CD4-positive, alpha-beta T cell (primary cell): ENCODE results near the gene LSM6. TPM values are rescaled to one million over a fixed set of nuclear protein-coding genes. Genes with fewer than 3 reads are reported as not detected.

Experiments
- ATAC-seq: fragments of 200-7000 bp; cut with Tn5 transposase; one replicate; pipeline ENCODE4 v1.10.0; 2022; ENCODE audit warnings: mild to moderate bottlenecking; ENCODE audit not compliant: poor library complexity
- CTCF ChIA-PET: fragments of 350-600 bp; sonication (Branson Sonifier 250); formaldehyde crosslinking; loops from one replicate; lab custom pipeline; 2021; ENCODE audit warnings: antibody characterized with exemption, inconsistent platforms; lab: Charles Lee
- POLR2A ChIA-PET: fragments of 350-600 bp; sonication (Branson Sonifier 250); formaldehyde crosslinking; loops from one replicate; lab custom pipeline; 2021; ENCODE audit warnings: antibody characterized with exemption, inconsistent platforms; lab: Charles Lee
- DNase-seq, 14 experiments: peaks; one replicate each; pipeline ENCODE4 v3.0.0-alpha.2; 2013 to 2020; ENCODE audit warnings: mixed read lengths in 2 of 14
- H3K27ac ChIP-seq, 2 donors: one replicate each; pipeline versions ENCODE4 v1.5.1 to v1.7.0; 2013; ENCODE audit warnings: low read length in 2 of 2, low read depth in 1 of 2, mild to moderate bottlenecking in 1 of 2
- H3K27me3 ChIP-seq, 2 experiments: 1 replicate in 1 of 2; 2 replicates in 1 of 2; pipeline versions ENCODE4 v1.6.1 to v1.7.0; 2013; ENCODE audit warnings: low read length in 2 of 2, control low read depth in 1 of 2, mild to moderate bottlenecking in 1 of 2, moderate library complexity in 1 of 2; ENCODE audit not compliant: insufficient read depth in 2 of 2, control insufficient read depth in 1 of 2
- H3K36me3 ChIP-seq: one replicate; pipeline ENCODE4 v1.6.1; 2013; ENCODE audit warnings: low read length, control low read depth; ENCODE audit not compliant: insufficient read depth
- H3K4me1 ChIP-seq: one replicate; pipeline ENCODE4 v1.6.1; 2013; ENCODE audit warnings: low read length, control low read depth; ENCODE audit not compliant: insufficient read depth
- H3K4me3 ChIP-seq: one replicate; pipeline ENCODE4 v1.5.1; 2013; ENCODE audit warnings: mild to moderate bottlenecking, low read length, moderate library complexity
- H3K9me3 ChIP-seq, 2 experiments: 1 replicate in 1 of 2; 2 replicates in 1 of 2; pipeline versions ENCODE4 v1.6.1 to v1.7.0; 2013; ENCODE audit warnings: low read length in 2 of 2, mild to moderate bottlenecking in 2 of 2, control low read depth in 1 of 2, moderate library complexity in 1 of 2; ENCODE audit not compliant: control insufficient read depth in 1 of 2, insufficient read depth in 1 of 2
- H3K27ac Mint-ChIP-seq: one replicate; pipeline ENCODE4 v1.8.0; 2020; ENCODE audit warnings: mixed read lengths
- H3K27me3 Mint-ChIP-seq: one replicate; pipeline ENCODE4 v1.8.0; 2021; ENCODE audit warnings: mixed read lengths
- H3K36me3 Mint-ChIP-seq: one replicate; pipeline ENCODE4 v1.8.0; 2021; ENCODE audit warnings: low read depth, mixed read lengths
- H3K4me1 Mint-ChIP-seq: one replicate; pipeline ENCODE4 v1.8.0; 2021; ENCODE audit warnings: low read depth, mixed read lengths
- H3K4me3 Mint-ChIP-seq: one replicate; pipeline ENCODE4 v1.8.0; 2020; ENCODE audit warnings: mild to moderate bottlenecking, mixed read lengths
- H3K9me3 Mint-ChIP-seq: one replicate; pipeline ENCODE4 v1.8.0; 2020; ENCODE audit warnings: mixed read lengths
- CTCF ChIP-seq: fragments of 200-600 bp; IDR thresholded peaks from one replicate; pipeline ENCODE4 v1.8.0; 2022; ENCODE audit warnings: antibody characterized with exemption, mild to moderate bottlenecking
- intact Hi-C, 2 experiments: fragments of 100-400 bp; cut with DNase I in 1 of 2; cut with micrococcal nuclease in 1 of 2; formaldehyde crosslinking; loops; one replicate each; pipeline versions ENCODE4 v1.15.1 to v1.9.0; 2023 to 2025; cut with DNase I, micrococcal nuclease
- total RNA-seq, 174 experiments: library from RNA in 2 of 174; stranded (reverse) in 2 of 174; gene quantifications; one replicate each; pipeline ENCODE4 v1.2.3 and lab custom pipeline; 2021 to 2026

Gene LSM6
- total RNA-seq, 2 experiments from 2014 or later = 33.8 to 34.2 TPM

GRCh38 chr4:146186041-146186440 lies 10.5 kb downstream of the LSM6 start:
- Histone ChIP-seq H3K4me1 (no peaks in the 10 kb centered on the region), H3K4me3 (no peak overlapping the region), H3K36me3 (peaks cover 62% of the 10 kb centered on the region), H3K27ac (no peak overlapping the region), H3K27me3 (no peaks in the 10 kb centered on the region), H3K9me3 (no peaks in the 10 kb centered on the region)
- no peaks in the 10 kb centered on the region for H3K27me3 Mint-ChIP-seq
- no peak for TF ChIP-seq CTCF
- CTCF ChIA-PET = no interaction called here
- H3K9me3 Mint-ChIP-seq = no peaks in the 10 kb centered on the region
- peaks cover 82% of the 10 kb centered on the region for H3K36me3 Mint-ChIP-seq
- intact Hi-C loops = no loop called here
- H3K4me3 Mint-ChIP-seq = no peak overlapping the region
- POLR2A ChIA-PET = no interaction called here
- DNase-seq = no peak
- H3K27ac Mint-ChIP-seq = peak overlapping the region; percentile 14
- no peak for ATAC-seq
- H3K4me1 Mint-ChIP-seq = peaks cover 17% of the 10 kb centered on the region

- peaks cover 12% of the 10 kb centered on the region for H3K4me1 Mint-ChIP-seq
- no peak overlapping the region for H3K4me3 Mint-ChIP-seq
- no peaks in the 10 kb centered on the region for H3K27me3 Mint-ChIP-seq
- no peak overlapping the region for H3K27ac ChIP-seq
- intact Hi-C loops = no loop called here
- POLR2A ChIA-PET = no interaction called here
- H3K4me3 ChIP-seq = no peak overlapping the region
- H3K9me3 Mint-ChIP-seq = no peaks in the 10 kb centered on the region
- peaks cover 68% of the 10 kb centered on the region for H3K36me3 ChIP-seq
- H3K27me3 ChIP-seq = no peaks in the 10 kb centered on the region
- DNase-seq (no peak), ATAC-seq (no peak)
- no peaks in the 10 kb centered on the region for H3K4me1 ChIP-seq
- H3K9me3 ChIP-seq = no peaks in the 10 kb centered on the region
- CTCF ChIA-PET = no interaction called here
- peaks cover 87% of the 10 kb centered on the region for H3K36me3 Mint-ChIP-seq
- no peak for TF ChIP-seq CTCF
- peak overlapping the region; percentile 14 for H3K27ac Mint-ChIP-seq
Measured at GRCh38 chr4:146186596-146186995, 11.1 kb downstream of the LSM6 start.

- H3K27ac ChIP-seq = no peak overlapping the region
- CTCF ChIA-PET = no interaction called here
- H3K4me3 ChIP-seq = no peak overlapping the region
- POLR2A ChIA-PET = no interaction called here
- no peak overlapping the region for H3K27ac Mint-ChIP-seq
- H3K27me3 Mint-ChIP-seq = no peaks in the 10 kb centered on the region
- no peak for ATAC-seq
- no peaks in the 10 kb centered on the region for H3K27me3 ChIP-seq
- H3K4me1 Mint-ChIP-seq = no peaks in the 10 kb centered on the region
- H3K9me3 ChIP-seq = no peaks in the 10 kb centered on the region
- H3K36me3 Mint-ChIP-seq = peaks cover 70% of the 10 kb centered on the region
- peaks cover 51% of the 10 kb centered on the region for H3K36me3 ChIP-seq
- no peaks in the 10 kb centered on the region for H3K9me3 Mint-ChIP-seq
- intact Hi-C loops = no loop called here
- H3K4me3 Mint-ChIP-seq = no peak overlapping the region
- TF ChIP-seq CTCF = no peak
- no peak for DNase-seq
- no peaks in the 10 kb centered on the region for H3K4me1 ChIP-seq
Measured at GRCh38 chr4:146190456-146190855, 14.9 kb downstream of the LSM6 start.
